HL-60 (cell line): ENCODE data around the gene RASAL1.

Source experiments
- DNase-seq, 2 experiments: peaks; one replicate each; pipeline ENCODE4 v3.0.0-alpha.2; 2010 to 2020; ENCODE audit warnings: low read depth in 1 of 2, low spot score in 1 of 2
- H3K27ac ChIP-seq: fragments of 250-450 bp; sonication (Bioruptor Pico); replicated peaks from 2 replicates; pipeline ENCODE4 v1.5.1; 2020; ENCODE audit warnings: mild to moderate bottlenecking, moderate library complexity
- H3K27me3 ChIP-seq: fragments of 250-450 bp; sonication (Bioruptor Pico); 2 replicates; pipeline ENCODE4 v1.5.1; 2021; ENCODE audit warnings: mild to moderate bottlenecking, moderate library complexity; ENCODE audit not compliant: insufficient read depth, poor library complexity, severe bottlenecking
- H3K4me3 ChIP-seq: replicated peaks from 2 replicates; pipeline ENCODE4 v1.5.1; 2011; ENCODE audit warnings: mild to moderate bottlenecking, control low read depth, low read length; ENCODE audit not compliant: insufficient read depth
- CTCF ChIP-seq: IDR thresholded peaks from one replicate; pipeline ENCODE4 v1.5.1; 2011; ENCODE audit warnings: low read length, control low read depth, inconsistent platforms; ENCODE audit not compliant: insufficient read depth
- GABPA ChIP-seq: IDR thresholded peaks from 2 replicates; pipeline ENCODE4 v1.6.1; 2012; ENCODE audit warnings: low read depth
- POLR2AphosphoS5 ChIP-seq: IDR thresholded peaks from 2 replicates; pipeline ENCODE4 v1.6.1; 2012; ENCODE audit warnings: low read depth
- REST ChIP-seq: IDR thresholded peaks from 2 replicates; pipeline ENCODE4 v1.6.1; 2012; ENCODE audit warnings: low read depth; ENCODE audit not compliant: insufficient replicate concordance
- SPI1 ChIP-seq: IDR thresholded peaks from 2 replicates; pipeline ENCODE4 v1.6.1; 2012; ENCODE audit warnings: low read depth, mild to moderate bottlenecking, borderline replicate concordance

RASAL1 gene

GRCh38 chr12:113162102-113163029 lies 26.8 kb upstream of the RASAL1 start:
- DNase-seq: no peak
- Histone ChIP-seq H3K27ac (no peak overlapping the region), H3K27me3 (no peaks in the 10 kb centered on the region)

GRCh38 chr12:113161415-113162016 lies 26.0 kb upstream of the RASAL1 start:
- no peak for TF ChIP-seq SPI1
- TF ChIP-seq GABPA: no peak
- TF ChIP-seq REST: no peak
- no peak for TF ChIP-seq CTCF
- no peak for TF ChIP-seq POLR2AphosphoS5
- Histone ChIP-seq H3K27me3 (no peaks in the 10 kb centered on the region), H3K4me3 (no peak overlapping the region), H3K27ac (no peak overlapping the region)
- DNase-seq: peak in 1 of 2 experiments; percentile 20

More at GRCh38 chr12:113162102-113163029, 26.8 kb upstream of the RASAL1 start:
- TF ChIP-seq GABPA: no peak
- no peak for TF ChIP-seq CTCF
- no peak for TF ChIP-seq POLR2AphosphoS5
- TF ChIP-seq SPI1: no peak
- no peak for TF ChIP-seq REST
- no peak overlapping the region for H3K4me3 ChIP-seq

DNA sequence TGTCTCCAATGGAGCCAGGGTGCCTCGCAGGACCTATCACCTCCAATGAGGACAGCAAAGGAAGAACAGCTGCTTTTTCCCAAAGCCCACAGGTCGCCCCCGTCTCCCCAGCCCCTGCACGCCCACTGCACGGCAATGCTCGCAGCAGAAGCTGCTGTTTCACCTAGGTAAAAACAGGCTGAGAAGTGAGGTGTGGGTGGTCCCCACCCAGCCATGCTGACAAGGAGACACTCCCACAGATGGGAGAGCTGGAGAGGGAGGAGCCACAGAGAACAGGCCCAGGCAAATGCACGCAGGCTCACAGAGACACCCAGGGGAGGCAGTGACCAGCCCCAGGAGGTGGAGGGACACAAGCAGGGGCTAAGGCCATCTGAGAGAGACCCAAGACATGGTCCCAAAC lies 24.4 kb upstream of the RASAL1 start:
- TF ChIP-seq CTCF (no peak), SPI1 (no peak), GABPA (no peak), POLR2AphosphoS5 (no peak), REST (no peak)
- H3K4me3 ChIP-seq: no peak overlapping the region
- H3K27ac ChIP-seq: no peak overlapping the region
- no peak for DNase-seq
- H3K27me3 ChIP-seq: no peaks in the 10 kb centered on the region
